Astrocyte of the spinal cord (primary cell): ENCODE results near the gene ERMP1.
"Not testable (repeated sequence)": the region's sequence is repeated elsewhere in the genome, so short reads cannot be mapped to it uniquely, and the experiment has no call there.

Source experiments
- DNase-seq: peaks from one replicate; pipeline ENCODE4 v3.0.0; 2011; ENCODE audit warnings: low read depth, low spot score
- H3K4me3 ChIP-seq: 2 replicates; pipeline ENCODE4 v1.5.1; 2011; ENCODE audit warnings: low read depth, mild to moderate bottlenecking, low read length, moderate library complexity
- CTCF ChIP-seq: IDR thresholded peaks from 2 replicates; pipeline ENCODE4 v1.5.1; 2012; ENCODE audit warnings: low read depth, mild to moderate bottlenecking, low read length, inconsistent platforms
- in situ Hi-C: cut with HindIII; loops from 2 replicates; pipeline ENCODE4 v1.10.0; 2017; ENCODE audit warnings: low sequenced_read_pairs

ERMP1 gene

GRCh38 chr9:5815461-5815860 is 17.5 kb downstream of the ERMP1 start:
- no peak for DNase-seq
- no peak overlapping the region for H3K4me3 ChIP-seq
- no peak for TF ChIP-seq CTCF
- in situ Hi-C loops = no loop called here

DNA sequence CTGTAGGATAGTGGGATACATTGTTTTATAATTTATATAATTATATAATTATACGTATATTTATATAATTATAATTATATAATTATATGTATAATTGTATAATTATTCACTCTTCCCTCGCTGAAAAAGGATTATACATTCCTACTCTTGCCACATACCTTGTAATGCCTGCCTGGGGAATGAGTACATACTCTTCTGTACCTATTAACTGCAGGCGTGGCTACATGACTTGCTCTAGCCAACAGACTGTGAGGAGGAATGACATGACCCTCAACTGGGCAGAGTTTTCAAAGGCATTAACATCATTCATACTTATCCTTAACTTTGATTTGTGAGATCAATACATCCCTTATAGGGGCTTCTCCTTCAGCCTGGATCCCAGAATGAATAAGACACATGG is 19.1 kb downstream of the ERMP1 start:
- no peak for DNase-seq
- H3K4me3 ChIP-seq = no peak overlapping the region
- no peak for TF ChIP-seq CTCF
- in situ Hi-C loops = no loop called here

DNA sequence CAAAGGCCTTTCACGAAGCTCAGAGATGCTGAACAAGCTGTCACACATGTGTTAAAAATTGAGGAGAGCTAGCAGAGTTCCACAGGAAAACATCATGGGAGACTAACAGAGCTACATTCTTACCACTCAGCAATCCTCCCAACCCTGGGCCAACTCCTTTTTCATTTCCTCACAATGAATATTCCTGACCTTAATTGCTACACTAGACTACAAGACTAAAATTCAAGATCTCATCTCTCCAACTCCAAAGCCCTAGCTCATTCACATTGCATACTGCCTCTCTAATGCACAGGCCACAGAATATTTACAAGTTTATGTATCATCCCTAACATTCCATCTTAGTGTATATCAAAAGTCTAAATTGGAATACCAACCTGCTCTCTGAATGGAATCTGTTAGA is 21.2 kb downstream of the ERMP1 start:
- no peak for DNase-seq
- in situ Hi-C loops = no loop called here
- TF ChIP-seq CTCF = no peak
- H3K4me3 ChIP-seq = no peak overlapping the region

- DNase-seq = no peak
- H3K4me3 ChIP-seq = no peak overlapping the region
- in situ Hi-C loops = no loop called here
- TF ChIP-seq CTCF = no peak
Measured at GRCh38 chr9:5805478-5805877, 27.4 kb downstream of the ERMP1 start.

- DNase-seq = no peak
- in situ Hi-C loops = no loop called here
- no peak for TF ChIP-seq CTCF
- H3K4me3 ChIP-seq = no peak overlapping the region
Measured at GRCh38 chr9:5801739-5802113, 31.2 kb downstream of the ERMP1 start.

DNA sequence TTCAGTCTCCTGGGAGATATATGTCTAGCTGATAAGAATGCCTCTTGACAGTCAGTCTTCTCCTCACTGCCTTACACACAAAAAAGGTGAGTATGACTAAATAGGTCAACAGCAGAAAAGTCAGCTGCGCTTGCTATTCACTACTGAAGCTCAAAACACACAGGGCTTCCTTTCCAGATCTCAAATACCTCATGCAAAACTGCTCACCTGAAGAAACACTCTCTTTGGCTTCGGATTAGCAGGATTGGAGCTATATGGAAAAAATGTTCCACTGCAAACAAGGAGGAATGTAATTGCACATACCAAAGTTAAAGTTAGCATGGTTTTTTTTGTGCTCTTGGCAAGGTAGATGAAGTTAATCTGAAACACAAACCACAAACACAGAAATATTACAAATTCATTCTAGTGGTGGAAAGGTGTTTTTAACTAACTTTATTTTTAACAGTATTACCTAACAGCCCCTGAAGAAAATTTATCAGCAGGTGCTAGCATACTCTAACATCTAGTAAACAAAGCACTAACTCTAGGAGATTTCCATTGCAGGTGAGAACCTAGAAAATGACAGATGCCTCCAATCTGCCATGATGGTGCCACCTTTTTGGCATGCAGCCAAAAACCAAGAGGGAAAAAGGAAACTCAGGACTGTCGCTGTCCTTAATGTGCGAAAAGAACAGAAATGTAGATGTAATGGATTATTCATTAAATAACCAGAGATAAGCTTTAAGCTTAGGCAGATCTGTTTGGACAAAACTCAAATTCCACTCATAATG is 31.8 kb downstream of the ERMP1 start:
- no peak for DNase-seq
- in situ Hi-C loops = no loop called here
- TF ChIP-seq CTCF = no peak
- no peak overlapping the region for H3K4me3 ChIP-seq

GRCh38 chr9:5800378-5800777 is 32.5 kb downstream of the ERMP1 start:
- in situ Hi-C loops, H3K4me3 ChIP-seq, DNase-seq: not testable (repeated sequence)
